ENCODE measurements around the gene TPSG1. TPM values are rescaled to one million over a fixed set of nuclear protein-coding genes. Genes with fewer than 3 reads are reported as not detected.

Gene TPSG1
- total and polyA plus RNA-seq, 2 experiments from 2014 or later, result 0.81 TPM; not detected in 1

DNA sequence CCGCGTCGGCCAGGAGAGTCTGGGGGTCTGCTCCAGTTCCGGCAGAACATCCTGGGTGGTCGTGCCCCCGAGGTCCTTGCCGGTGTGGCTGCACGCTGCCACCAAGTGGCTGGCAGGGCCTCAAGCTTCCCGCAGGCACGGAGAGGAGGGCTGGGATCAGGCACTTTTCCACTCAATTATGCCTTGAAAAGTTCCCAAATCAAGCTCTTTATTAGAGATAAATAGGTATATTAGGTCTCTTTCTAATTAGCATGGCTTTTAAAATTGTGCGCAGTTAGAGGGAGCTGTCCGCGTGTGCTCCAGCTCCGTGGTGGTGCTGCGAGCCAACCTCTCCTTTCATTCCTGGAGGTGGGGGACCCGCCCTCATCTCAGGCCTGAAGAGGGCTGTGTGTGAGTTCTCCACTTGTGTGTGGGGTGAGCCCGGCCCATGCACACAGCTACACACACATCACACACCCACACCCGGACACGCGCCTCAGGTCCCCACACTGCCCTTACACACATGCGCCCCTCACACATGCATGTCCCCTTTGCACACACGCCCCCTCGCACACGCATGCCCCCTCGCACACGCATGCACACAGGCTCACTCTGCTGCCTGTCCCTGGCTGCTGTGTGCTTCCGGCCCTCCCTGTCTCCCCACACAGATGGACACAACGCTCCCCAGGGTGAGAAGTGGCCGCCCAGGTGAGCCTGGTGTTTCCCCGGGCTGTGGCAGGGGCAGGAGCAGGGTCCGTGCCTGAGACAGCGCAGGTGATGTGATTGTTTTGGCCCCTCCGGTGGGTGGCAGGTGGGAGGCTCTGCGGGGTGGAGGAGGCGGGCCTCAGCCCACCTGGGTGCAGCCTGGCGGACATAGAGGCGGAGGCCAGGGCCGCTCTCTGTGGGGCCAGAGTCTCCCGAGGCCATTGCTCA, 43.4 kb downstream of the TPSG1 start (continued):
- TF ChIP-seq, protein P1, sequence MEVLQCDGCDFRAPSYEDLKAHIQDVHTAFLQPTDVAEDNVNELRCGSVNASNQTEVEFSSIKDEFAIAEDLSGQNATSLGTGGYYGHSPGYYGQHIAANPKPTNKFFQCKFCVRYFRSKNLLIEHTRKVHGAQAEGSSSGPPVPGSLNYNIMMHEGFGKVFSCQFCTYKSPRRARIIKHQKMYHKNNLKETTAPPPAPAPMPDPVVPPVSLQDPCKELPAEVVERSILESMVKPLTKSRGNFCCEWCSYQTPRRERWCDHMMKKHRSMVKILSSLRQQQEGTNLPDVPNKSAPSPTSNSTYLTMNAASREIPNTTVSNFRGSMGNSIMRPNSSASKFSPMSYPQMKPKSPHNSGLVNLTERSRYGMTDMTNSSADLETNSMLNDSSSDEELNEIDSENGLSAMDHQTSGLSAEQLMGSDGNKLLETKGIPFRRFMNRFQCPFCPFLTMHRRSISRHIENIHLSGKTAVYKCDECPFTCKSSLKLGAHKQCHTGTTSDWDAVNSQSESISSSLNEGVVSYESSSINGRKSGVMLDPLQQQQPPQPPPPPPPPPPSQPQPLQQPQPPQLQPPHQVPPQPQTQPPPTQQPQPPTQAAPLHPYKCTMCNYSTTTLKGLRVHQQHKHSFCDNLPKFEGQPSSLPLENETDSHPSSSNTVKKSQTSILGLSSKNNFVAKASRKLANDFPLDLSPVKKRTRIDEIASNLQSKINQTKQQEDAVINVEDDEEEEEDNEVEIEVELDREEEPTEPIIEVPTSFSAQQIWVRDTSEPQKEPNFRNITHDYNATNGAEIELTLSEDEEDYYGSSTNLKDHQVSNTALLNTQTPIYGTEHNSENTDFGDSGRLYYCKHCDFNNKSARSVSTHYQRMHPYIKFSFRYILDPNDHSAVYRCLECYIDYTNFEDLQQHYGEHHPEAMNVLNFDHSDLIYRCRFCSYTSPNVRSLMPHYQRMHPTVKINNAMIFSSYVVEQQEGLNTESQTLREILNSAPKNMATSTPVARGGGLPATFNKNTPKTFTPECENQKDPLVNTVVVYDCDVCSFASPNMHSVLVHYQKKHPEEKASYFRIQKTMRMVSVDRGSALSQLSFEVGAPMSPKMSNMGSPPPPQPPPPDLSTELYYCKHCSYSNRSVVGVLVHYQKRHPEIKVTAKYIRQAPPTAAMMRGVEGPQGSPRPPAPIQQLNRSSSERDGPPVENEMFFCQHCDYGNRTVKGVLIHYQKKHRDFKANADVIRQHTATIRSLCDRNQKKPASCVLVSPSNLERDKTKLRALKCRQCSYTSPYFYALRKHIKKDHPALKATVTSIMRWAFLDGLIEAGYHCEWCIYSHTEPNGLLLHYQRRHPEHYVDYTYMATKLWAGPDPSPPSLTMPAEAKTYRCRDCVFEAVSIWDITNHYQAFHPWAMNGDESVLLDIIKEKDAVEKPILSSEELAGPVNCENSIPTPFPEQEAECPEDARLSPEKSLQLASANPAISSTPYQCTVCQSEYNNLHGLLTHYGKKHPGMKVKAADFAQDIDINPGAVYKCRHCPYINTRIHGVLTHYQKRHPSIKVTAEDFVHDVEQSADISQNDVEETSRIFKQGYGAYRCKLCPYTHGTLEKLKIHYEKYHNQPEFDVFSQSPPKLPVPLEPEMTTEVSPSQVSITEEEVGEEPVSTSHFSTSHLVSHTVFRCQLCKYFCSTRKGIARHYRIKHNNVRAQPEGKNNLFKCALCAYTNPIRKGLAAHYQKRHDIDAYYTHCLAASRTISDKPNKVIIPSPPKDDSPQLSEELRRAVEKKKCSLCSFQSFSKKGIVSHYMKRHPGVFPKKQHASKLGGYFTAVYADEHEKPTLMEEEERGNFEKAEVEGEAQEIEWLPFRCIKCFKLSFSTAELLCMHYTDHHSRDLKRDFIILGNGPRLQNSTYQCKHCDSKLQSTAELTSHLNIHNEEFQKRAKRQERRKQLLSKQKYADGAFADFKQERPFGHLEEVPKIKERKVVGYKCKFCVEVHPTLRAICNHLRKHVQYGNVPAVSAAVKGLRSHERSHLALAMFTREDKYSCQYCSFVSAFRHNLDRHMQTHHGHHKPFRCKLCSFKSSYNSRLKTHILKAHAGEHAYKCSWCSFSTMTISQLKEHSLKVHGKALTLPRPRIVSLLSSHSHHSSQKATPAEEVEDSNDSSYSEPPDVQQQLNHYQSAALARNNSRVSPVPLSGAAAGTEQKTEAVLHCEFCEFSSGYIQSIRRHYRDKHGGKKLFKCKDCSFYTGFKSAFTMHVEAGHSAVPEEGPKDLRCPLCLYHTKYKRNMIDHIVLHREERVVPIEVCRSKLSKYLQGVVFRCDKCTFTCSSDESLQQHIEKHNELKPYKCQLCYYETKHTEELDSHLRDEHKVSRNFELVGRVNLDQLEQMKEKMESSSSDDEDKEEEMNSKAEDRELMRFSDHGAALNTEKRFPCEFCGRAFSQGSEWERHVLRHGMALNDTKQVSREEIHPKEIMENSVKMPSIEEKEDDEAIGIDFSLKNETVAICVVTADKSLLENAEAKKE (CRISPR knock-in tag; IDR thresholded peaks at IDR 0.05), result no peak
- no peak for TF ChIP-seq ZNF331 (CRISPR knock-in tag; IDR thresholded peaks at IDR 0.05; ENCODE audit: low read depth)

DNA sequence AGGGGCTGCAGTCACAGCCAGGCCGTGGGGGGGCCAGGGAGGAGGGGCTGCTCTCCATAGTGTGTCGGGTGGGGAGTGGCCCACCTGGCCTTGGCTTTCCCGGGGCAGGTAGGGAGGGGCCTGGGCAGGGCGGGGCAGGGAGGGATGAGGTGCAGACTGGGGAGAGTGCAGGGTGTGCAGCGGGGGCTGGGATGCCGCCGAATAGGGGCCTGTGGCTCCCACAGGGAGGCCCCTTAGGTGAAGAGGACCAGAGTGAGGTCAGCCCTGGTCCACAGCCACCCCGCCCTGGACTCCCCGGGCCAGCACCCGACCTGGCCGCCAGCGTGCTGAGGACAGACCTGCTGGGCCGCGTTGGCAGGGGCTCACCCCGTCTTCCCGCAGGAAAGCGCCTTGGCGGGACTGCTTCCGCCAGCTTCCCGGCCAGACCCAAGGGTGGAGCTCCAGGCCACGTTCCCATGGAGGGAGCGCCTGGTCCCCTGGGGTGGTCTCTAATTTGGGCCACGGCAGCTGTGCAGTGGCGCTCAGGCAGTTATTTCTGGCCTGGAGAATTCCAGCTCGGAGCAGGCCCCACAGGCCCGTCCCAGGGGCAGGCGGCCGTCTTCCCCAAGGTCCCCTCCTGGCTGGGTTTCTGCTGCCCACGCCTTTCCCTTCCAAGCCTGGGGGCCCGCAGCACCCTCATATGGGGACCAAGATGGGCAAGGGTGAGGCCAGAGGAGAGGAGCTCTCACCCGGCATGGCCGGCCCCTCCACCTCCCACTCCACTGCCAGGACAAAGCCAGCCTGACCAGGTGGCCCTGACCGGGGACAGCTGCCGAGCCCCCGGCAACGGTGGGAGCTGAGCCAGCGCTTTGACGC, 44.3 kb downstream of the TPSG1 start:
- no peaks in the 10 kb centered on the region for H3K9me3 Mint-ChIP-seq
- ATAC-seq (peak; percentile 9; the same call in 2 of the 3 replicates), DNase-seq (ENCODE audit: low spot score) (no peak)

More for the DNA sequence above, 44.3 kb downstream of the TPSG1 start:
- Mint-ChIP-seq H3K27me3 (ENCODE audit: insufficient read depth, low read depth, poor library complexity) (peaks cover 2% of the 10 kb centered on the region), H3K4me3 (no peak overlapping the region), H3K4me1 (no peaks in the 10 kb centered on the region), H3K27ac (no peak overlapping the region), H3K36me3 (ENCODE audit: low read depth) (no peaks in the 10 kb centered on the region)
- Histone ChIP-seq H3K4me2 (no peak overlapping the region), H4K20me1 (replicated peaks; ENCODE audit: insufficient read depth) (no peaks in the 10 kb centered on the region; the same call in none of the 2 replicates), H3K27me3 (ENCODE audit: insufficient read depth) (no peaks in the 10 kb centered on the region), H3F3A (replicated peaks; ENCODE audit: low read depth) (no peaks in the 10 kb centered on the region), H3K9me2 (ENCODE audit: insufficient read depth) (no peaks in the 10 kb centered on the region), H3K27ac (ENCODE audit: low read depth) (no peak overlapping the region), H3K4me3 (no peak overlapping the region), H2AFZ (no peak overlapping the region), H3K4me1 (ENCODE audit: insufficient read depth) (no peaks in the 10 kb centered on the region), H3K79me2 (replicated peaks; ENCODE audit: insufficient read depth) (no peaks in the 10 kb centered on the region), H3K36me3 (ENCODE audit: insufficient read depth) (no peaks in the 10 kb centered on the region)
- TF ChIP-seq EZH2 (IDR thresholded peaks at IDR 0.05; ENCODE audit: low read depth, unreplicated experiment) (no peak), NANOG (IDR thresholded peaks at IDR 0.05; ENCODE audit: borderline replicate concordance) (no peak), ZNF331 (CRISPR knock-in tag; IDR thresholded peaks at IDR 0.05; ENCODE audit: low read depth) (no peak), EZH2phosphoT487 (IDR thresholded peaks at IDR 0.05; ENCODE audit: unreplicated experiment) (no peak), JUNB (IDR thresholded peaks at IDR 0.05; ENCODE audit: unreplicated experiment) (no peak), CREB1 (CRISPR knock-in tag; IDR thresholded peaks at IDR 0.05; ENCODE audit: low read depth) (no peak)
- TF ChIP-seq, protein P2, sequence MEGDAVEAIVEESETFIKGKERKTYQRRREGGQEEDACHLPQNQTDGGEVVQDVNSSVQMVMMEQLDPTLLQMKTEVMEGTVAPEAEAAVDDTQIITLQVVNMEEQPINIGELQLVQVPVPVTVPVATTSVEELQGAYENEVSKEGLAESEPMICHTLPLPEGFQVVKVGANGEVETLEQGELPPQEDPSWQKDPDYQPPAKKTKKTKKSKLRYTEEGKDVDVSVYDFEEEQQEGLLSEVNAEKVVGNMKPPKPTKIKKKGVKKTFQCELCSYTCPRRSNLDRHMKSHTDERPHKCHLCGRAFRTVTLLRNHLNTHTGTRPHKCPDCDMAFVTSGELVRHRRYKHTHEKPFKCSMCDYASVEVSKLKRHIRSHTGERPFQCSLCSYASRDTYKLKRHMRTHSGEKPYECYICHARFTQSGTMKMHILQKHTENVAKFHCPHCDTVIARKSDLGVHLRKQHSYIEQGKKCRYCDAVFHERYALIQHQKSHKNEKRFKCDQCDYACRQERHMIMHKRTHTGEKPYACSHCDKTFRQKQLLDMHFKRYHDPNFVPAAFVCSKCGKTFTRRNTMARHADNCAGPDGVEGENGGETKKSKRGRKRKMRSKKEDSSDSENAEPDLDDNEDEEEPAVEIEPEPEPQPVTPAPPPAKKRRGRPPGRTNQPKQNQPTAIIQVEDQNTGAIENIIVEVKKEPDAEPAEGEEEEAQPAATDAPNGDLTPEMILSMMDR (conservative IDR thresholded peaks at IDR 0.05; ENCODE audit: low read depth in 2 of 2), result no peak

Measured in GM23338 (cell line).